K562 (cell line): ENCODE results near the gene OFD1.

Source experiments
- NFIC ChIP-seq: fragments of 450-650 bp; IDR thresholded peaks from 2 replicates; pipeline ENCODE4 v1.6.1; 2017; ENCODE audit warnings: mild to moderate bottlenecking, inconsistent platforms
- TF ChIP-seq, protein P1 (sequence below): sonication (generic); formaldehyde crosslinking; IDR thresholded peaks from 2 replicates; pipeline ENCODE4 v1.8.1; 2023; ENCODE audit warnings: mild to moderate bottlenecking, missing genetic modification reagents, moderate library complexity

DNA sequence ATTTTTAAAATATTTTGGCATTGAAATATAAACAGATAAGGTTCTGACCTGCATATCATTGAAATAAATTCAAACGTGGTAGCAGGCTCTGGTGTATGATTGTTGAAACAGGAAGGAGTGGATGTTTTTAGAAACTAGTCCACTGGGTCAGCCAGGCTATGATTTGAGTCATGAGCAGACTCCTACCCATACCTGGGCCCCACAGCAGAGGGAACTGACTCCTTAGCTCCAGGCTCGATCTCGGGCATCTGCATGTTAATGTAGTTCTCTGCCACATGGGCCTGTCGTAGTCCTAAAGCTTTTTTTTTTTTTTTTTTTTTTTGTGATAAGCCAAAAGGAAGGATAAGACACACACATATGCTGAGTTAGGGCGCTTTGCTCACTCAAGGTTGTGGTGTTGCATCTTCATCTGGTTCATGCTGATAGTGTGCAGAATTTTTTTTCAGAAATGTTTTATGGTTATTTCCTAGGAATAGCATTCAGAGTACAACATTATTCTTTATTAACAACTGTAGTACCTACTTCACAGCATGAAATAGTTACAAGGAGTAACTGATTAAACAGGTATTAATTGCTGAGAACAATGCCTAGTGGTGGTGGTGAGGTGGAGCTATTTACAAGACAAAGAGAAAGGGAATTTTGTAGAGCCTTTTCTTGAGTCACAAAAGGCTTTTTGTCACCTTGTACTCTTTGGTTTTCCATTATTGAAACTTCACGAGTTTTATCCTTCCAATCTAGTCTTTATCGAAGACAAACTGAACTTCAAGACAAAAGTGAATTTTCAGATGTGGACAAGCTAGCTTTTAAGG, 27.3 kb downstream of the OFD1 start:
- TF ChIP-seq NFIC: no peak
- TF ChIP-seq, protein P1, sequence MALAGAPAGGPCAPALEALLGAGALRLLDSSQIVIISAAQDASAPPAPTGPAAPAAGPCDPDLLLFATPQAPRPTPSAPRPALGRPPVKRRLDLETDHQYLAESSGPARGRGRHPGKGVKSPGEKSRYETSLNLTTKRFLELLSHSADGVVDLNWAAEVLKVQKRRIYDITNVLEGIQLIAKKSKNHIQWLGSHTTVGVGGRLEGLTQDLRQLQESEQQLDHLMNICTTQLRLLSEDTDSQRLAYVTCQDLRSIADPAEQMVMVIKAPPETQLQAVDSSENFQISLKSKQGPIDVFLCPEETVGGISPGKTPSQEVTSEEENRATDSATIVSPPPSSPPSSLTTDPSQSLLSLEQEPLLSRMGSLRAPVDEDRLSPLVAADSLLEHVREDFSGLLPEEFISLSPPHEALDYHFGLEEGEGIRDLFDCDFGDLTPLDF (CRISPR knock-in tag): no peak
